BJ (cell line): ENCODE results near the gene NALCN. TPM values are rescaled to one million over a fixed set of nuclear protein-coding genes. Genes with fewer than 3 reads are reported as not detected.

Experiments
- CTCF ChIA-PET: fragments of 350-600 bp; formaldehyde crosslinking; extraction: SDS; loops from one replicate; lab custom pipeline; 2021; ENCODE audit warnings: antibody characterized with exemption, inconsistent platforms; lab: Yijun Ruan, JAX
- POLR2A ChIA-PET: fragments of 300-600 bp; sonication (Branson Sonifier 250); formaldehyde crosslinking; extraction: SDS; loops from one replicate; lab custom pipeline; 2021; ENCODE audit warnings: antibody characterized with exemption; lab: Charles Lee
- DNase-seq: peaks from one replicate; pipeline ENCODE4 v3.0.0-alpha.2; 2011; ENCODE audit warnings: low read depth
- H3K27me3 ChIP-seq: 2 replicates; pipeline ENCODE4 v1.6.0; 2011; ENCODE audit warnings: low read length; ENCODE audit not compliant: control insufficient read depth, insufficient read depth
- H3K36me3 ChIP-seq: 2 replicates; pipeline ENCODE4 v1.5.1; 2011; ENCODE audit warnings: low read length; ENCODE audit not compliant: control insufficient read depth, insufficient read depth
- H3K4me3 ChIP-seq: 2 replicates; pipeline ENCODE4 v1.5.1; 2011; ENCODE audit warnings: low read depth, mild to moderate bottlenecking, control low read depth, low read length
- polyA plus RNA-seq: library from polyadenylated mRNA; depleted of rRNA; stranded (reverse); fragments of >200 nt; gene quantifications from 2 replicates; pipeline ENCODE4 v1.2.3, GENCODE V29; 2011
- TF ChIP-seq, protein P1 (sequence below): IDR thresholded peaks from 2 replicates; pipeline ENCODE4 v1.5.1; 2011; ENCODE audit warnings: low read depth, mild to moderate bottlenecking, control low read depth, inconsistent platforms, low read length, moderate library complexity; ENCODE audit not compliant: insufficient read depth

The NALCN gene
- polyA plus RNA-seq, 1 experiment: 2.9 TPM

DNA sequence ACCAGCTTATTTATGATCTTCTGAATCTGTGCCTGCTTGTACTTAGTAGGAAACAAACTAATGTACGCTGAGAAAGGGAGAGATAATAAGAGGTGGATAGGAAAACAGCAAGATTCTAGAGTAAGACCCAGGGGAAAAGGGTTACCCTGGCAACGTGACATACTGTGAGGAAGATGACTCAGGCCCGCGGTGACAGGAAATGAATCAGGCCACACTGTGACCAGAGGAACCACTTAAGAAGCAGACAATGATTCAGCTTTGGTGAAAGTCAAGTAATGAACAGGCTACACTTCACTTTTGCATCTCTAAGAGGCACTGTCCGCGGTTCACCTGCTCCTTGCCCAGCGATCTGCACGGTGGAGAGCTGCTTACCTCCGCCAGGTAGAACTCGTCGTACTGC, 158.2 kb downstream of the NALCN start:
- POLR2A ChIA-PET: no interaction called here
- H3K36me3 ChIP-seq: no peaks in the 10 kb centered on the region
- no peaks in the 10 kb centered on the region for H3K27me3 ChIP-seq
- DNase-seq: peak; percentile 36
- CTCF ChIA-PET: interaction anchor here (1.0 to 1.5 kb wide), 2 partner anchors 40 to 114 kb away, joined by 3 read pairs; no protein-coding TSS in a partner anchor
- TF ChIP-seq, protein P1, sequence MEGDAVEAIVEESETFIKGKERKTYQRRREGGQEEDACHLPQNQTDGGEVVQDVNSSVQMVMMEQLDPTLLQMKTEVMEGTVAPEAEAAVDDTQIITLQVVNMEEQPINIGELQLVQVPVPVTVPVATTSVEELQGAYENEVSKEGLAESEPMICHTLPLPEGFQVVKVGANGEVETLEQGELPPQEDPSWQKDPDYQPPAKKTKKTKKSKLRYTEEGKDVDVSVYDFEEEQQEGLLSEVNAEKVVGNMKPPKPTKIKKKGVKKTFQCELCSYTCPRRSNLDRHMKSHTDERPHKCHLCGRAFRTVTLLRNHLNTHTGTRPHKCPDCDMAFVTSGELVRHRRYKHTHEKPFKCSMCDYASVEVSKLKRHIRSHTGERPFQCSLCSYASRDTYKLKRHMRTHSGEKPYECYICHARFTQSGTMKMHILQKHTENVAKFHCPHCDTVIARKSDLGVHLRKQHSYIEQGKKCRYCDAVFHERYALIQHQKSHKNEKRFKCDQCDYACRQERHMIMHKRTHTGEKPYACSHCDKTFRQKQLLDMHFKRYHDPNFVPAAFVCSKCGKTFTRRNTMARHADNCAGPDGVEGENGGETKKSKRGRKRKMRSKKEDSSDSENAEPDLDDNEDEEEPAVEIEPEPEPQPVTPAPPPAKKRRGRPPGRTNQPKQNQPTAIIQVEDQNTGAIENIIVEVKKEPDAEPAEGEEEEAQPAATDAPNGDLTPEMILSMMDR: no peak
- no peak overlapping the region for H3K4me3 ChIP-seq

DNA sequence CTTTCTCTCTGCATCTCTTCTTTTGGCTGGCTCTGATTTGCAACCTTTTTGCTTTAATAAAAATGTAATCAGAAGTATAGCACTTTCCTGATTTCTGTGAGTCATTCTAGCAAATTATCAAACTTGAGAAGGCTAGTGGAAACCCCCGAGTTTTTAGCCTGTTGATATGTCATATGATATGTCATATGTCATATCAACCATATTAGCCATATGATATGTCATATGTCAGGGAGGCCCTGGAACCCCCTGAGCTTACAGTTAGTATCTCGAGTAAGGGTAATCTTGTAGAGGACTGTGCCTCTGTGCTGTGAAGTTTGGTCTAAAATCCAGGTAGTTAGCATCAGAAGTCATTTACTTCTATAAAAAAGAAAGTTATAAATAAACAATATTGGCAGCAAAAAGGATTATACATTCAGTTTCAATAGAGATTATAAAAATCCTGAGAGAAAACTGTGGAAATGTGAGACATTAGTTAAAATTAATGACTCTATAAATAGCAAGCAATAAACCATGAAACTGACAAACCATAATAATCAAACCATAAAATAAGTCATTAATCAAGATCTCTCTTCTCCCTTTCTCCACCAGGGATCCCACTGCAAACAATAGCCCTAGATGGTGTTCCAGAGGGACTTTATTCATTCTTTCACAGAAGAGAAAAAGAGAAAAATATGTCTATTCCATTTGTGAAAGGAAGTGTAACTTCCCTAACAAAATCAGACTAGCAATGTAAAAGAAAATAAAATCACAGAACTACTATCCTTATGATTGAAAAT, 167.4 kb downstream of the NALCN start:
- POLR2A ChIA-PET: no interaction called here
- CTCF ChIA-PET: no interaction called here
- no peak for DNase-seq
- Histone ChIP-seq H3K27me3 (no peaks in the 10 kb centered on the region), H3K4me3 (no peak overlapping the region), H3K36me3 (no peaks in the 10 kb centered on the region)
- TF ChIP-seq, protein P1: no peak

DNA sequence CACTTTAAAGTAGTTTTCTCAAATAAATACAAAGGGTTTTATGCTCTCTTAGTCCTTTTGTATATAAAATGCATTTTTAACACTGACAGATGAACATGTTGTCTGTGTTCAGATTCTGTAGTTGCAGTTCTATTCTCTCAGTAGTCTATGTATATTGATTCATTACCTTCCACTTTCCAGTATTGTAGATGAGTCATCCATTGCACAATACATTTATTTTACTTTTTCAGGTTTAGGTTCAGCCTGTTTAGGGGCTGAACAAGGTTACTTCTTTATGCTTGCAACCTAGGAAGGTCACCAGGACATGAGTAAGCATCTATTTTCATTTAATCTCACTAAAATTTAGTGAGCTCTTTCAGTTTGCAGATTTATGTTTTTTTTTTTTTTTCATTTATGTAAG, 173.6 kb downstream of the NALCN start:
- H3K27me3 ChIP-seq: no peaks in the 10 kb centered on the region
- POLR2A ChIA-PET: no interaction called here
- no peak overlapping the region for H3K4me3 ChIP-seq
- TF ChIP-seq, protein P1: no peak
- DNase-seq: no peak
- CTCF ChIA-PET: no interaction called here
- no peaks in the 10 kb centered on the region for H3K36me3 ChIP-seq

DNA sequence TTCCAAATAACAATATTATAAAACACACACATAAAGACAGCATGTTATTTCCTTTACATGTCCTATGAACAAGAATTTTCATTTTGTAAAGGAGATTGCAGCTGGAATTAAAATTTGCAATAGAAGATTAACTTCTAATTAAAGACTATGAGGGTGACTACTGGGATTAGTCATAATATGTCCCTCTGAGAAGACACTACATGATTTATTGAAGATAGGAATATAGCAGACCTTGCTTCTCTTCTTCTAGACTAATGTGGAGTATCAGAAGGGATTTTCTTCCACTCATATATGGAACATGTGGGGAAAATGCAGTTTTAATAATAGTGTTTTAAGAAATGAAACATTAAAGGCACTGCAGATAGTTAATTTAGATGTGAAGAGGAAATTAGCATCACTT, 177.8 kb downstream of the NALCN start:
- POLR2A ChIA-PET: no interaction called here
- H3K36me3 ChIP-seq: no peaks in the 10 kb centered on the region
- no peaks in the 10 kb centered on the region for H3K27me3 ChIP-seq
- no peak overlapping the region for H3K4me3 ChIP-seq
- CTCF ChIA-PET: no interaction called here
- TF ChIP-seq, protein P1: no peak
- DNase-seq: no peak

DNA sequence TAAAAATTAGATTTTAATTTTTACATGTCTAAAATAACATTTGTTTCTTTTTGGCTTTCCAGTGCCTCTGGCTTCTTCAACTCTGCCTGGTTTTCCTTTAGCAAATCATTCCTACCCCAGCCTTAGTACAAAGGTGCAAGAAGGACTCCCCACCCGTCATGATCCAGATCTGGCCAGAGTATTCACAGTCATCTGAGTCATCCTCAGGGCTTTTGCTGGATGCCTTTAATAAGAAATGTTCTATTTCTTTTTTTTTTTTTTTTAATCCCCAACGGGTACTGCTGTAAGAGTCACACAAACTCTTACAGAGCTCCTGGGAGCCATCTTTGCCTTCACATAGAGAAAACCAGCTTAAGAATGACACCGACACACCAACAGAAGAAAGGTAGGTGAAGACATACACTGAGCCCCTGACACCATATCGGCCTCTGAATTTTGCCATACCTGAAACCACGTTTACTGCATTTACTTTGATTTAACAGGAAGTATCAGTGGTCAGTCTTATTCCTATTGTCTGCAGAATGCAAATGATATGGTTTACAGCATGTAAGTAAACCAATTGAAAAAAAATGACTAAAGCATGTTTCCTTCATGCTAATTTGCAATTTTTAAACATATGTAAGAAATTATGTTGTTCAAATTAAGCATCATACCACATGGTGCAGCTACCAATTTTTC, 184.4 kb downstream of the NALCN start:
- Histone ChIP-seq H3K36me3 (no peaks in the 10 kb centered on the region), H3K4me3 (no peak overlapping the region), H3K27me3 (no peaks in the 10 kb centered on the region)
- CTCF ChIA-PET: interaction anchor here (0.7 to 1.8 kb wide), 2 partner anchors 21 to 919 kb away, joined by 3 to 4 read pairs; no protein-coding TSS in a partner anchor
- DNase-seq: no peak
- TF ChIP-seq, protein P1: no peak
- POLR2A ChIA-PET: no interaction called here
